ENCODE data around the gene COA3.

COA3 gene

GRCh38 chr17:42845918-42846593, 47.6 kb upstream of the COA3 start:
- Histone ChIP-seq H3K4me3 (replicated peaks; ENCODE audit: insufficient read depth, low read length) (no peak overlapping the region), H3K27ac (replicated peaks) (no peak overlapping the region), H3K27me3 (ENCODE audit: insufficient read depth, poor library complexity, severe bottlenecking) (no peaks in the 10 kb centered on the region)
- no peak for TF ChIP-seq GABPA (IDR thresholded peaks at IDR 0.05; ENCODE audit: low read depth)
- TF ChIP-seq REST (IDR thresholded peaks at IDR 0.05; ENCODE audit: insufficient replicate concordance, low read depth), result no peak
- TF ChIP-seq POLR2AphosphoS5 (IDR thresholded peaks at IDR 0.05; ENCODE audit: low read depth), result no peak
- no peak for TF ChIP-seq CTCF (IDR thresholded peaks at IDR 0.05; ENCODE audit: insufficient read depth, low read length)
- no peak for TF ChIP-seq SPI1 (IDR thresholded peaks at IDR 0.05; ENCODE audit: borderline replicate concordance, low read depth)
- no peak for DNase-seq (ENCODE audit: low read depth in 1 of 2, low spot score in 1 of 2)

GRCh38 chr17:42845556-42845917, 47.0 kb upstream of the COA3 start:
- Histone ChIP-seq H3K4me3 (replicated peaks; ENCODE audit: insufficient read depth, low read length) (no peak overlapping the region), H3K27ac (replicated peaks) (no peak overlapping the region), H3K27me3 (ENCODE audit: insufficient read depth, poor library complexity, severe bottlenecking) (no peaks in the 10 kb centered on the region)
- no peak for DNase-seq (ENCODE audit: low read depth in 1 of 2, low spot score in 1 of 2)
- TF ChIP-seq REST (IDR thresholded peaks at IDR 0.05; ENCODE audit: insufficient replicate concordance, low read depth) (no peak), POLR2AphosphoS5 (IDR thresholded peaks at IDR 0.05; ENCODE audit: low read depth) (peak; percentile 4; the same call in 1 of the 2 replicates)

GRCh38 chr17:42844761-42845555, 46.5 kb upstream of the COA3 start:
- peak; percentile 26; the same call in 1 of the 2 replicates for TF ChIP-seq POLR2AphosphoS5 (IDR thresholded peaks at IDR 0.05; ENCODE audit: low read depth)
- TF ChIP-seq CTCF (IDR thresholded peaks at IDR 0.05; ENCODE audit: insufficient read depth, low read length), result no peak
- H3K27ac ChIP-seq (replicated peaks), result no peak overlapping the region
- DNase-seq (ENCODE audit: low read depth in 1 of 2, low spot score in 1 of 2), result no peak

GRCh38 chr17:42844271-42844670, 45.8 kb upstream of the COA3 start, which contains the start of gene AOC2:
Gene AOC2, plus strand, starts transcription at chr17:42844580. Its CDS starts 47 bp downstream, at chr17:42844627.
- Histone ChIP-seq H3K27me3 (ENCODE audit: insufficient read depth, poor library complexity, severe bottlenecking) (no peaks in the 10 kb centered on the region), H3K4me3 (replicated peaks; ENCODE audit: insufficient read depth, low read length) (no peak within 1 kb of the TSS), H3K27ac (replicated peaks) (no peak within 1 kb of the TSS)
- no peak for DNase-seq (ENCODE audit: low read depth in 1 of 2, low spot score in 1 of 2)
- TF ChIP-seq SPI1 (IDR thresholded peaks at IDR 0.05; ENCODE audit: borderline replicate concordance, low read depth), result no peak

More at GRCh38 chr17:42844761-42845555, 46.5 kb upstream of the COA3 start:
- Histone ChIP-seq H3K4me3 (replicated peaks; ENCODE audit: insufficient read depth, low read length) (no peak overlapping the region), H3K27me3 (ENCODE audit: insufficient read depth, poor library complexity, severe bottlenecking) (no peaks in the 10 kb centered on the region)
